Keratinocyte (primary cell): ENCODE measurements around the gene MYBBP1A.

Experiments
- CTCF ChIP-seq, 3 experiments: IDR thresholded peaks in 1 of 3; conservative IDR thresholded peaks in 1 of 3; optimal IDR thresholded peaks in 1 of 3; 2 replicates in 2 of 3; 3 replicates in 1 of 3; pipeline versions ENCODE3 to v1.5.1; 2011; ENCODE audit warnings: low read length in 3 of 3, mild to moderate bottlenecking in 3 of 3, moderate library complexity in 2 of 3, control low read depth in 1 of 3, inconsistent platforms in 1 of 3; ENCODE audit not compliant: insufficient read depth in 2 of 3; ENCODE audit errors: extremely low read depth in 1 of 3
- EZH2 ChIP-seq: IDR thresholded peaks from one replicate; pipeline ENCODE4 v1.6.1; 2012; ENCODE audit warnings: inconsistent platforms, mild to moderate bottlenecking, low read length, moderate library complexity

- TF ChIP-seq CTCF (optimal IDR thresholded peaks at IDR 0.05 in 1 of 3, IDR thresholded peaks at IDR 0.05 in 1 of 3, conservative IDR thresholded peaks at IDR 0.05 in 1 of 3; ENCODE audit: extremely low read depth in 1 of 3, insufficient read depth in 2 of 3, low read length in 3 of 3) (no peak), EZH2 (no peak)
These were observed 28.1 kb downstream of the MYBBP1A start for GRCh38 chr17:4527134-4527533.
